C4-2B (cell line): Measurements from ENCODE around the gene POLR1A.

ENCODE experiments used
- H3K27ac ChIP-seq: fragments of 450-650 bp; 2 replicates; pipeline ENCODE4 v1.5.1; 2017
- ZFX ChIP-seq: fragments of 450-650 bp; IDR thresholded peaks from 2 replicates; pipeline ENCODE4 v1.6.1; 2017
- TF ChIP-seq, protein P1 (sequence below): fragments of 450-650 bp; conservative IDR thresholded peaks from 2 replicates; pipeline ENCODE4 v1.5.1; 2017; ENCODE audit warnings: mild to moderate bottlenecking

The POLR1A gene

GRCh38 chr2:86097114-86097896 lies 8.4 kb downstream of the POLR1A start:
- TF ChIP-seq ZFX = no peak
- TF ChIP-seq, protein P1, sequence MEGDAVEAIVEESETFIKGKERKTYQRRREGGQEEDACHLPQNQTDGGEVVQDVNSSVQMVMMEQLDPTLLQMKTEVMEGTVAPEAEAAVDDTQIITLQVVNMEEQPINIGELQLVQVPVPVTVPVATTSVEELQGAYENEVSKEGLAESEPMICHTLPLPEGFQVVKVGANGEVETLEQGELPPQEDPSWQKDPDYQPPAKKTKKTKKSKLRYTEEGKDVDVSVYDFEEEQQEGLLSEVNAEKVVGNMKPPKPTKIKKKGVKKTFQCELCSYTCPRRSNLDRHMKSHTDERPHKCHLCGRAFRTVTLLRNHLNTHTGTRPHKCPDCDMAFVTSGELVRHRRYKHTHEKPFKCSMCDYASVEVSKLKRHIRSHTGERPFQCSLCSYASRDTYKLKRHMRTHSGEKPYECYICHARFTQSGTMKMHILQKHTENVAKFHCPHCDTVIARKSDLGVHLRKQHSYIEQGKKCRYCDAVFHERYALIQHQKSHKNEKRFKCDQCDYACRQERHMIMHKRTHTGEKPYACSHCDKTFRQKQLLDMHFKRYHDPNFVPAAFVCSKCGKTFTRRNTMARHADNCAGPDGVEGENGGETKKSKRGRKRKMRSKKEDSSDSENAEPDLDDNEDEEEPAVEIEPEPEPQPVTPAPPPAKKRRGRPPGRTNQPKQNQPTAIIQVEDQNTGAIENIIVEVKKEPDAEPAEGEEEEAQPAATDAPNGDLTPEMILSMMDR = no peak
- H3K27ac ChIP-seq = no peak overlapping the region

- TF ChIP-seq ZFX = no peak
- TF ChIP-seq, protein P1 = no peak
- H3K27ac ChIP-seq = no peak overlapping the region
These were observed 11.5 kb downstream of the POLR1A start for GRCh38 chr2:86094229-86094628.

- TF ChIP-seq, protein P1 = peak; percentile 49
- TF ChIP-seq ZFX = no peak
- H3K27ac ChIP-seq = no peak overlapping the region
These were observed 17.5 kb downstream of the POLR1A start for GRCh38 chr2:86087936-86088850.

GRCh38 chr2:86082756-86083155 lies 22.9 kb downstream of the POLR1A start:
- TF ChIP-seq, protein P1 = no peak
- no peak for TF ChIP-seq ZFX
- no peak overlapping the region for H3K27ac ChIP-seq

- TF ChIP-seq, protein P1 = no peak
- no peak for TF ChIP-seq ZFX
- H3K27ac ChIP-seq = no peak overlapping the region
These were observed 24.0 kb downstream of the POLR1A start for GRCh38 chr2:86081724-86082123.

DNA sequence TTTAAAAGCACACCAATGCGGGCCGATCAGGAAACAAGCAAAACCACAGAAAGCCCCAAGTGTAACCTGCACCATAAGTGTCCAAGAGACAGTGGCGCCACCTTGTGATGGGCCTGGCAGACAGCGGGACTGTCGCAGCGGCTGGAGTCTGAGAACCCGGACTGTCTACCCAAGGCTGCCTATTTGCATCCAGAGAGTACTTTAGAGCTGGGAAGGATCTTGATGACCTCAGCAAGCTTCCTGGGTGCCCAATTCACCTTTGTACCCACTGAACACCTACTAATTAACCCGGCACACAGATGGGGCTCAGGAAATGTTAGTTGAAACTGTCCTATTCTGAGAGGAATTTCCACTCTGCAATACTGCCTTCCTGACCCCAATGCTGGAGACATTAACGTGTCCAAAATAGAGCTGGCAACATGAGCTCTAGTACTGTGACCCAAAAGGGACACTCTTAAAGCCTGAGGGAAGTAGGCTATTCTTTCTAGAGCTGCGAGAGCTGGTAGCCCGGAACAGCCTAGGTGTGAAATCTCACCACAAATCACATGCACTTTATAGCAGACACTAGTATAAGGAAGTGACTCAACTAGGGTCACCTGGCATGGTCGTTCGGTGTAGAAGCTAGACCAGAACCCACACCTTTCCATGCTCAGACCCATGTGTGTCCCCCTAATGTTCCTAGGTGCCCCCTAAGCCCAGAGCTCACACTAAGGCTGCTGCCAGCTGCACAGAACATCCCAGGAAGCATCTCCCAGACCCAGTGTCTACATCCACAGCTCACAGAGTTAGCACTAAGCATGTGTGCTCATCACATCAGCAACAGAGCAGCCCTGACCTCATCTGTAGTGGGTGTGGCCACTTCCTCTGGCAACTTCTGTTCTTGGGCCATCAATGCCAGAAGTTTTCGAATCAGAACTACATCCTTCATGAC lies 25.4 kb downstream of the POLR1A start:
- no peak overlapping the region for H3K27ac ChIP-seq
- TF ChIP-seq, protein P1 = peak; percentile 81
- no peak for TF ChIP-seq ZFX
